ENCODE data around the gene ZNF469. TPM values are rescaled to one million over a fixed set of nuclear protein-coding genes. Genes with fewer than 3 reads are reported as not detected.

ZNF469 gene
- total RNA-seq, 1 experiment from 2014 or later, result 0.50 TPM

DNA sequence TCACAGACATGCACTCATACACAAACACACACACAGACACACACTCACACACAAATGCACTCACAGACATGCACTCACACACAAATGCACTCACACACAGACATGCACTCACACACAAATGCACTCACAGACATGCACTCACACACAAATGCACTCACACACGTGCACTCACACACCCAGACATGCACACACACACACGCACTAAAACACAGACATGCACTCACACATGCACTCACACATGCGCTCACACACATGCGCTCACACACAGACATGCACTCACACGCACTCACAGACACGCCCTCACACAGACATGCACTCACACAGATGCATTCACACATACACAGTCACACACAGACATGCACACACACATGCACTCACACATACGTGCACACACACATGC lies 2.7 kb upstream of the ZNF469 start:
- no peaks in the 10 kb centered on the region for H3K4me1 Mint-ChIP-seq (ENCODE audit: low read depth, unreplicated experiment)
- no peaks in the 10 kb centered on the region for H3K36me3 Mint-ChIP-seq (ENCODE audit: insufficient read depth, unreplicated experiment)
- no peak overlapping the region for H3K27ac Mint-ChIP-seq (ENCODE audit: unreplicated experiment)
- no peak for DNase-seq
- CTCF ChIA-PET, result no interaction called here
- H3K4me3 Mint-ChIP-seq (ENCODE audit: low read depth, unreplicated experiment), result no peak overlapping the region
- H3K9me3 Mint-ChIP-seq (ENCODE audit: low read depth, unreplicated experiment), result no peaks in the 10 kb centered on the region
- no TSS peak for BruUV-seq (replicated peaks)
- H3K27me3 Mint-ChIP-seq (ENCODE audit: unreplicated experiment), result peaks cover 14% of the 10 kb centered on the region
- intact Hi-C loops (cut with micrococcal nuclease; ENCODE audit: unreplicated experiment), result no loop called here
- TF ChIP-seq CTCF (IDR thresholded peaks at IDR 0.05; ENCODE audit: unreplicated experiment), result no peak

DNA sequence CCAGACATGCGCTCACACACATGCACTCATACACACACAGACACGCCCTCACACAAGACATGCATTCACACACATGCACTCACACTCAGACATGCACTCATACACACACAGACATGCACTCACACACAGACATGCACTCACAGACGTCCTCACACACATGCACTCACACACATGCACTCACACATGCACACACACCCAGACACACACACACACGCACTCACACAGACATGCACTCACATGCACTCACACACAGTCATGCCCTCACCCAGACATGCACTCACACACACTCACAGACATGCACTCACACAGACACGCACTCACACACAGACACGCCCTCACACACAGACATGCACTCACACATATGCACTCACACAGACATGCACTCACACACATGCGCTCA lies 2.1 kb upstream of the ZNF469 start:
- Mint-ChIP-seq H3K27ac (ENCODE audit: unreplicated experiment) (no peak overlapping the region), H3K27me3 (ENCODE audit: unreplicated experiment) (peaks cover 14% of the 10 kb centered on the region), H3K4me3 (ENCODE audit: low read depth, unreplicated experiment) (no peak overlapping the region), H3K9me3 (ENCODE audit: low read depth, unreplicated experiment) (no peaks in the 10 kb centered on the region), H3K36me3 (ENCODE audit: insufficient read depth, unreplicated experiment) (no peaks in the 10 kb centered on the region), H3K4me1 (ENCODE audit: low read depth, unreplicated experiment) (no peaks in the 10 kb centered on the region)
- intact Hi-C loops (cut with micrococcal nuclease; ENCODE audit: unreplicated experiment), result no loop called here
- TF ChIP-seq CTCF (IDR thresholded peaks at IDR 0.05; ENCODE audit: unreplicated experiment), result no peak
- BruUV-seq (replicated peaks), result no TSS peak
- CTCF ChIA-PET, result no interaction called here
- no peak for DNase-seq

- Mint-ChIP-seq H3K9me3 (ENCODE audit: low read depth, unreplicated experiment) (no peaks in the 10 kb centered on the region), H3K4me1 (ENCODE audit: low read depth, unreplicated experiment) (no peaks in the 10 kb centered on the region), H3K36me3 (ENCODE audit: insufficient read depth, unreplicated experiment) (no peaks in the 10 kb centered on the region), H3K4me3 (ENCODE audit: low read depth, unreplicated experiment) (peak overlapping the region; percentile 35), H3K27me3 (ENCODE audit: unreplicated experiment) (peaks cover 14% of the 10 kb centered on the region), H3K27ac (ENCODE audit: unreplicated experiment) (no peak overlapping the region)
- no peak for DNase-seq
- intact Hi-C loops (cut with micrococcal nuclease; ENCODE audit: unreplicated experiment), result no loop called here
- CTCF ChIA-PET, result no interaction called here
- TF ChIP-seq CTCF (IDR thresholded peaks at IDR 0.05; ENCODE audit: unreplicated experiment), result no peak
- BruUV-seq (replicated peaks), result no TSS peak
Measured at GRCh38 chr16:88381820-88382451, 823 bp upstream of the ZNF469 start.

DNA sequence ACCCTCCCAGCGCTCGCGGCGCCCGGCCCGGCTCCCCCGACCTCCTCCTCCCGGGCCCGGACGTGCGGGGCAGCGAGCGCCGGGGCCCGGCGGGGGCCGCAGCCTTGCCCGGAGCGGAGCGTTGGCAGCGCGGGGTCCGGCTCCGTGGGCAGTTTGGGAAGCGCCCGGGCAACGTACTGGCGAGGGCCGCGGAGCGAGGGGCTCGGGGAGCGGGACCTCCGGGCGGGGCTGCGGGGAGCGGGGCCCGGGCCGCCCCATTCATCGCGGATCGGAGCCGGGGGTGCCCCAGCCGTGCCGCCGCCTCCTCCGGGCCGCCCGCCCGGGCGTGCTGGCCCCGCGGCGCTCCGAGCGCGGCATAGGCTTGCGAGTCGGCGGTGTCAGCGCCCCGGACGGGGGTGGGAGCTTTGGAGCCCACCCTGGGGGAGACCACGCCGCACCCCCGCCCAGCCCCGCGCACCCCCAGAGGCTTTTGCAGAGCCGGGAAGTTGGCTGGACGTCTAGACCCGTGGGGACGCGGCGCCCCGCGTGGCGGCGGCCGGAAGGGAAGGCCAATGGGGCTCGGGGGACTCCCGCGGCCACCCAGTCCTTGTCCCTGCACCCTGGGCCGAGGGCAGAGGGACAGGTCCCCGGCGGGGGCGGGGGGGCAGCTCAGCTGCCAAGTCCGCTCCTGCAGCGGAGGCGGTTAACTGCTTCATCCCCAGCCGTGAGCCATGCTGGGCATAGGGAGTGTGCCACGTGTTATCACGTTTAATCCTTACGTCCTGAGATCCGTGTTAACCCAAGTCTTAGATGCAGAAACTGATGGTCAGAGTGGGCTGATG lies 852 bp downstream of the ZNF469 start:
- Mint-ChIP-seq H3K27me3 (ENCODE audit: unreplicated experiment) (peaks cover 14% of the 10 kb centered on the region), H3K9me3 (ENCODE audit: low read depth, unreplicated experiment) (no peaks in the 10 kb centered on the region), H3K27ac (ENCODE audit: unreplicated experiment) (no peak overlapping the region), H3K4me3 (ENCODE audit: low read depth, unreplicated experiment) (no peak overlapping the region), H3K4me1 (ENCODE audit: low read depth, unreplicated experiment) (peaks cover 10% of the 10 kb centered on the region), H3K36me3 (ENCODE audit: insufficient read depth, unreplicated experiment) (no peaks in the 10 kb centered on the region)
- peak; percentile 67 for DNase-seq
- no TSS peak for BruUV-seq (replicated peaks)
- intact Hi-C loops (cut with micrococcal nuclease; ENCODE audit: unreplicated experiment), result no loop called here
- peak; percentile 65 for TF ChIP-seq CTCF (IDR thresholded peaks at IDR 0.05; ENCODE audit: unreplicated experiment)
- CTCF ChIA-PET, result interaction anchor here (0.9 kb wide), 1 partner anchor 64 kb away, joined by 3 read pairs; no protein-coding TSS in a partner anchor

All from Calu3 (cell line).